ENCODE data around the gene PCDHAC2.

Gene PCDHAC2

DNA sequence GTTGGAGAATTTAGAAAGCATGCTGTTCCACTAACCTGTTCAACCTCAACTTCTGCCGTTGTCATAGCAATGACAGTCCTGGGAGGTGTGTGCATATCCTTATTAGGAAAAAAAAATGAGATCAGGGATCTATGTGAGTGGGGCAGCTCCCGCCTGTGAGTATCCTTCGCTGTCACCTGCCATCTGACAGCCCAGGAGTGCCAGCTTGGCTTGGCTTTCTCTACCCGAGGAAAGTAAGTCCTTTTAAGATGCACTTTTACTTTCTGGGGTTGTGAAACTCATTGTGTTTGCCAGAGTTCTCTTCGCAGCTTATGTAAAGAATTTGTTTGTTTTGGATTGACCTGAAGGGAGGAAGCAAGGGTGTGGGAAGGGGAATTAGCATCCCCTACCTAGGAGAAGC is 21.8 kb downstream of the PCDHAC2 start:
- no peak for DNase-seq

- DNase-seq = no peak
Measured at GRCh38 chr5:140988608-140989007, 22.3 kb downstream of the PCDHAC2 start.

GRCh38 chr5:140989254-140990020 is 23.2 kb downstream of the PCDHAC2 start:
- DNase-seq = no peak

DNA sequence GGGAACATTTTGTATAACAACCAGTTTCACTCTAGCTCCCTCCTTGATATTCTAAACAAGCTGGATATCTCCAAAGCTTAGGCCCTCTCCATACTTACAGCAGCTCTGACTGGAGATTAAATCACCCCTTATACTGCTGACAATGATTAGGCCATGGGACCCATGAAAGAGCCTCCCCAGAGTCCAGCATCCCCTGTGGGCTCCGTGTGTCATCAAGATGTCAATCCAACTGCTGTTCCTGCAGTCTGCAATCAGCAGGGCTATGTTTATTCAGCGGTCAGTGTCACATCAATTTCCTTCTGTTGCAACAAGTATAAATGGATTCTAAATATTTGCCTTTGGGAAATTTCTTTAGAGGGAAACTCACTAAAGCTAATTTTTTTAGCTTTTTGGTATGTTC is 26.6 kb downstream of the PCDHAC2 start:
- DNase-seq = no peak

GRCh38 chr5:140996060-140996459 is 29.8 kb downstream of the PCDHAC2 start:
- DNase-seq = no peak

DNA sequence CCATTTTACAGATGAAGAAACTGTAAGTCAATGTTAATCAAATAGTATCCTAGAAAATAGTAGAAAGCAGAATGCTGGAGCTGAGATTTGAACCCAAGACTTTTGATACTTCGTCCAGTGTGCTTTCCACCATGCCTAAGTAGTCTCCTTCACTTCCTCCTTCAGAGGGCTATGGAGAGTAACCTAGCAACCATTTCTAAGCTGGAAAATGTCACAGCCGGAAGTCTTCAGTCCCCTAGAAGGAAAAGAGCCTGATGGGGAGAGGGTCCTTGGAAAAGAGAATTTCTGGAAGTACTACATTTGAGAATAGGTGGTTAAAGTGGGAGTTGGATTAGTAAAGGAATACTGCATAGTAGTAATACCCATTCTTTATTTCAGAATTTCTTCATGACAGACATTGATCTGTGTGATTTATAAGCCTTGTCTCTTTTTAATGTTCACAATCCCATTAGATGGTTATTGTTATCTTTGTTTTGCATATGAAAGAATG is 32.7 kb downstream of the PCDHAC2 start:
- DNase-seq = no peak

DNA sequence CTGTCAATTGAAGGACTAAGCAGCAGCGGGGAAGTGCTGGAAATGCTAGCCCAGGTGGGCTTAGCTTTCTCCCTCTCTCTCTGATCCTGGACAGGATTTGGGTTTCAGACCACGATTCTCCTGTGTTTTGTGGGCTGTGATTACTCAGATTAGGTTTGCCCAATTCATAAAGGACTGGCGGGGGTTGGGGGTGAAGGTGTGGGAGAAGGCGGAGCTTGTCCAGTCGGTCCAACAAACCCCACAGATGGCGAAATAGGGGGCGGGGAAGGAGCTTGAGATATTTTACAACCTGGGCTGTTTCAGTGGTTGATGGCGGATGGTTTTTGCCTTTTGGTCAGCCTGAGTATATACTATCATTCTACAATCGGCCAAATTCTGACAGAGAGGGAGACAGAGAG is 35.2 kb downstream of the PCDHAC2 start:
- DNase-seq = no peak

DNA sequence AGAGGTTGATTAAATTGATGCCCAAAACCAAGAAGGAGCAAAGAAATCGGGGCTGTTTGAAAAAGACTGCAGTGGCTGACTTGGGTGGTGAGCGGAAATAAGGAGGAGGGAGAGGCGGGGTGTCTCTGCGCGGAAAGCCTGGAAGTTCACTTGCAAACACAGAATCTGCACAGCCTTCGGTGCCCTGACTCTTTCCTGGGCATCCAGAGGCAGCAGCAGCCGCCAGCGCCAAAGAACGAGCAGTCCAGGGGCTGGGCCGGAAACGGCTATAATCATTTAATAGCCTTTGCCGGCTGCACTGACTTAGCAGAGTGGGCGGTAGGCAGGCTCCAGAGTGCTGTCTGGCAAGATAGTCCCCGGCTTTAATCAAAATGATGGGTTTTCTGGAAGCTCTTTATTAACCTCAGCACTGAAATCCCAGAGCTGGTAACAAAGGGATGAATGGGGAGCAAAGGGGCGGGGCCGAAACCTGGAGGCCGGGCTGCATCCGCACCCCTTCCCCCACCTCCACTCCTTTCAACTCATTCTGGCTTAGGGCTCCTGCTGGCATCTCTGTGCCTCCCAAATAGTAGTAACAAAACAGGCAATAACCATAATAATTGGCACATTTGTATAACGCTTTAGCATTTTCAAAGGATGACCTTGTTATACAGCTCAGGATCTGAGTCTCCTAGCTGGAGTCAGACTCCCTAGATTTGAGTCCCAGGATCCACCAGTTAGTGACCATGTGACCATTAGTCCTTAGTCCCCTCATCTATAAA is 35.7 kb downstream of the PCDHAC2 start:
- no peak for DNase-seq

DNA sequence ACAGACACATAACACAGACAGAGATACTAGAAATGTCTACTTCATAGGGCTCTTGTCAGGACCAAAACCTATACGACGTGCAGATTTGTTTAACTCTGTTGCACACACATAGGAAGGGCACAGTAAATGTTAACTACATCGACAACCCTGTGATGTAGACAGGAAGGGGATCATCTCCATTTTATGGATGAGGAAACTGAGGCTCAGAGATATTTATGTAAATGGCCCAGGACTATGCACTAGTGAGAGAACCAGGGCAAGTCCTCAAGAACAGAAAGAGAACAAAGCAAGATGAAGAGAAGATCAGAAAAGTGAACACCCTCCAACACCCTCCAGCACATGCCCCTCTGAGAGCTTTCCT is 36.3 kb downstream of the PCDHAC2 start:
- no peak for DNase-seq

GRCh38 chr5:141003031-141003430 is 36.8 kb downstream of the PCDHAC2 start:
- no peak for DNase-seq

DNA sequence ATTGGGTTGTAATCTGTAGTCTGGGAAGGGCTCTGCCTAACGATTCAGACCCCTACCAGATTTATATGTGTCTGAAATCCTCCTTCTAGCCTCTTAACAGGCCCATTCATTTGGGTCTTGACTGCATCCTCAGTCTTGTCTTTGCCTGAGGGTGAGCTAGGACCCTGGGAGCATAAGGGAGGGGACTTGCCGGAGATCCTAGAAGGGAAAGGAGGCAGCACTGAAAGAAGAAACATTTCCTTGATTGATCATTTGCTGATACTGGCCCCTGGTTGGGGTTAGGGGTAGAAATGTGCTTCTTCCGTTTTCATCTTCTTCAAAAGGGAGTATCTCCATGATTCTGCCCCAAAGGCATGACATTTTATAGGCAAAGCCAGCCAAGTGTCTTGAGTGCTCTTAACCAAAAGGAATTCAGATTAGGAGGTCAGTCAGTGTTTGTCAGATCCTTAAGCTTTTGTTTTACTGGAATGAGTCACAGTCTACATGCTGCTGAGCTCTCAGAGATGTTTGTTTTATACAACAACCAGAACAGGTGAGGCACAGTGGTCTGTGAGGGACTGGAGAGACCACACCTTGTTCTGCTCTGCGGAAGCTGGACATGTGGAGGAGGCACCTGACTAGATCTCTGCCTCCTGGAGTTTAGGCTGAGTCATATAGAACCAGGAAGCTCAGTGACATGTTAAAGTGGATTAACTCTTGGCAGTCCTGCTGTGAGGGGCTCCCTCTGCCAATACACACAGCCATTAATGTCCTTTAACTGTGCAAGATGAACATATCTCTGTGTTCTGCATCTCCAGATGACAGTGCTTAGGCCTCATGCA is 37.7 kb downstream of the PCDHAC2 start:
- no peak for DNase-seq

DNA sequence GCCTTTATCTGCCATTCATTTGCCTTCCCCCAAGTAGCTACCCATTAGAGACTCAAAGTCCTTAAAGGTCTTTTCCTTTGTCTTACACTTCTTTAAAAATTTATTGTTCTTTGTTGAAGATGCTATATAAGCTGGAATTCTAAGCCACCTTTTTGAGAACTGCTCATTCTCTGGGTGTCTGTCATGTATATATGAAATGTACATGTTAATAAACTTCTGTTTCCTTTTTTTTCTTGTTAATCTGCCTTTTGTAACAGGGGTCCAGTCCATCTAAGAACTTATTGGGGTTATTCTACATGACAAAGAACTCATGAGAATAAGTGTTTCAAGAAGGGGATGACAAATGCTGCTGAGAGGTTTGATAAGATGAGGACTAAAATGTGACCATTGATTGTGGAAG is 41.5 kb downstream of the PCDHAC2 start:
- DNase-seq = no peak

GRCh38 chr5:141010047-141010793 is 43.9 kb downstream of the PCDHAC2 start:
- DNase-seq = no peak

- no peak for DNase-seq
Measured at GRCh38 chr5:141017943-141018342, 51.7 kb downstream of the PCDHAC2 start.

Measured in activated naive CD4-positive, alpha-beta T cell treated with Interleukin-2 at 50 U/mL for 16 hours (primary cell).